Measurements from ENCODE around the gene RNF141.

The RNF141 gene

DNA sequence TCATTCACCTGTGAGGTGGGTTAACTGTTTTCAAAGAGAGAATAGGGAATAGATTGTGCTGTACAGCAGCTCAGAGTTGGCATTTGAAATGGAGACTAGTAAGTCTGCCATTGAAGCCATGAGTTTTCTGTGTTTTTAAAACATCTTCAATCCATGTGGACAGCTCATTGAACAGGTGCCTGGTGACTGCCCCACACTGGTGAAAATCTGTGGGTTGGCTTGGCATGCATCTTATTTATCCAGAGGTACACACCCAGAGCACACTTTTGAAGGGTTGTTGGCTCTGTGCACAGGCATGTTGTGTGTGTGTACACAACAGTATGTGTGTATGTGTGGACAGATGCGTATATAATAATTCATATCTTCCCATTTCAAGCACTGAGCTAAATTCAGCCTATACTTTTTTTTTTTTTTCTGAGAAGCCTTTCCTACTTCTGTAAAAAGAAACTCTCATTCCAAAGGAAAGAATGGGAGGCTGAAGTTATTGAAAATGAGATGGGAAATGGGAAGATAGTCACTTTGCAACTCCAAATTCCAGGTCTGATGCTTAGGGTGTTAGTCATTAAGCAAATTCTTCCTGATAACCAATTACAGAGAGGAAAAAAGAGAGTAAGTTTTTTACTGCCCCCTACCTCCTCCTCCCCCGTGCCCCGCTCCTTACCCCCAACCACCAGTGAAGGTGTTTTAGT lies 34.5 kb upstream of the RNF141 start (continued):
- TF ChIP-seq, protein P1, sequence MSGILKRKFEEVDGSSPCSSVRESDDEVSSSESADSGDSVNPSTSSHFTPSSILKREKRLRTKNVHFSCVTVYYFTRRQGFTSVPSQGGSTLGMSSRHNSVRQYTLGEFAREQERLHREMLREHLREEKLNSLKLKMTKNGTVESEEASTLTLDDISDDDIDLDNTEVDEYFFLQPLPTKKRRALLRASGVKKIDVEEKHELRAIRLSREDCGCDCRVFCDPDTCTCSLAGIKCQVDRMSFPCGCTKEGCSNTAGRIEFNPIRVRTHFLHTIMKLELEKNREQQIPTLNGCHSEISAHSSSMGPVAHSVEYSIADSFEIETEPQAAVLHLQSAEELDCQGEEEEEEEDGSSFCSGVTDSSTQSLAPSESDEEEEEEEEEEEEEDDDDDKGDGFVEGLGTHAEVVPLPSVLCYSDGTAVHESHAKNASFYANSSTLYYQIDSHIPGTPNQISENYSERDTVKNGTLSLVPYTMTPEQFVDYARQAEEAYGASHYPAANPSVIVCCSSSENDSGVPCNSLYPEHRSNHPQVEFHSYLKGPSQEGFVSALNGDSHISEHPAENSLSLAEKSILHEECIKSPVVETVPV (CRISPR knock-in tag; IDR thresholded peaks at IDR 0.05) = no peak
- TF ChIP-seq TOX (CRISPR knock-in tag; IDR thresholded peaks at IDR 0.05; ENCODE audit: borderline replicate concordance) = no peak
- no peak for TF ChIP-seq ZNF565 (CRISPR knock-in tag; conservative IDR thresholded peaks at IDR 0.05; ENCODE audit: low read depth)
- no peak for TF ChIP-seq OSR1 (CRISPR knock-in tag; IDR thresholded peaks at IDR 0.05)
- TF ChIP-seq RARB (CRISPR knock-in tag; IDR thresholded peaks at IDR 0.05) = no peak
- no peak for TF ChIP-seq ISL1 (CRISPR knock-in tag; IDR thresholded peaks at IDR 0.05)
- TF ChIP-seq TCF4 (CRISPR knock-in tag; IDR thresholded peaks at IDR 0.05; ENCODE audit: borderline replicate concordance) = no peak

DNA sequence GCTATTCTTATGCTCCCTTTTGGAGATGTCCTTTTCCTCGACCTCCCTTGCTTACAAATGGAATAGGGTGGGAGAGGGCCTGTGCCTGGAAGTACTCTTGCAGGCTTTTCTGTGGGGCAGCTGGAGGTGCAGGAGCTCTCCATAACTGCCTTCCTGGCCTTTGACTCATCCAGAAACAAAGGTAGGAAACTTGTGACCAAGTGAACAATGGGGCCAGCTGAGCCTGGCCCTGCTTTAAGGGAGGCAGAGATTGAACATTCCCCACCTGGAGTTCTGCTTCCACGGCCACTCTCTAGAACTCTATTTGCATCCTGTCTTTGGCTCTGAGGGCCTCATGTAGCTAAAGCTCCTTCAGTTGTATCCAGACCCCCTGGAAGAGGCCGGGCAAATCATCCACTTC lies 32.6 kb upstream of the RNF141 start:
- no peak for TF ChIP-seq GLIS3 (CRISPR knock-in tag; IDR thresholded peaks at IDR 0.05)
- no peak for TF ChIP-seq RARB (CRISPR knock-in tag; IDR thresholded peaks at IDR 0.05)
- no peak for TF ChIP-seq ZNF565 (CRISPR knock-in tag; conservative IDR thresholded peaks at IDR 0.05; ENCODE audit: low read depth)
- TF ChIP-seq ARNTL (CRISPR knock-in tag; IDR thresholded peaks at IDR 0.05; ENCODE audit: borderline replicate concordance, low read depth) = no peak
- no peak for TF ChIP-seq CSDC2 (CRISPR knock-in tag; IDR thresholded peaks at IDR 0.05)
- TF ChIP-seq TOX (CRISPR knock-in tag; IDR thresholded peaks at IDR 0.05; ENCODE audit: borderline replicate concordance) = no peak
- TF ChIP-seq, protein P2, sequence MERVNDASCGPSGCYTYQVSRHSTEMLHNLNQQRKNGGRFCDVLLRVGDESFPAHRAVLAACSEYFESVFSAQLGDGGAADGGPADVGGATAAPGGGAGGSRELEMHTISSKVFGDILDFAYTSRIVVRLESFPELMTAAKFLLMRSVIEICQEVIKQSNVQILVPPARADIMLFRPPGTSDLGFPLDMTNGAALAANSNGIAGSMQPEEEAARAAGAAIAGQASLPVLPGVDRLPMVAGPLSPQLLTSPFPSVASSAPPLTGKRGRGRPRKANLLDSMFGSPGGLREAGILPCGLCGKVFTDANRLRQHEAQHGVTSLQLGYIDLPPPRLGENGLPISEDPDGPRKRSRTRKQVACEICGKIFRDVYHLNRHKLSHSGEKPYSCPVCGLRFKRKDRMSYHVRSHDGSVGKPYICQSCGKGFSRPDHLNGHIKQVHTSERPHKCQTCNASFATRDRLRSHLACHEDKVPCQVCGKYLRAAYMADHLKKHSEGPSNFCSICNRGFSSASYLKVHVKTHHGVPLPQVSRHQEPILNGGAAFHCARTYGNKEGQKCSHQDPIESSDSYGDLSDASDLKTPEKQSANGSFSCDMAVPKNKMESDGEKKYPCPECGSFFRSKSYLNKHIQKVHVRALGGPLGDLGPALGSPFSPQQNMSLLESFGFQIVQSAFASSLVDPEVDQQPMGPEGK (CRISPR knock-in tag; IDR thresholded peaks at IDR 0.05; ENCODE audit: borderline replicate concordance) = no peak
- no peak for TF ChIP-seq ZNF70 (CRISPR knock-in tag; IDR thresholded peaks at IDR 0.05)
- TF ChIP-seq, protein P3, sequence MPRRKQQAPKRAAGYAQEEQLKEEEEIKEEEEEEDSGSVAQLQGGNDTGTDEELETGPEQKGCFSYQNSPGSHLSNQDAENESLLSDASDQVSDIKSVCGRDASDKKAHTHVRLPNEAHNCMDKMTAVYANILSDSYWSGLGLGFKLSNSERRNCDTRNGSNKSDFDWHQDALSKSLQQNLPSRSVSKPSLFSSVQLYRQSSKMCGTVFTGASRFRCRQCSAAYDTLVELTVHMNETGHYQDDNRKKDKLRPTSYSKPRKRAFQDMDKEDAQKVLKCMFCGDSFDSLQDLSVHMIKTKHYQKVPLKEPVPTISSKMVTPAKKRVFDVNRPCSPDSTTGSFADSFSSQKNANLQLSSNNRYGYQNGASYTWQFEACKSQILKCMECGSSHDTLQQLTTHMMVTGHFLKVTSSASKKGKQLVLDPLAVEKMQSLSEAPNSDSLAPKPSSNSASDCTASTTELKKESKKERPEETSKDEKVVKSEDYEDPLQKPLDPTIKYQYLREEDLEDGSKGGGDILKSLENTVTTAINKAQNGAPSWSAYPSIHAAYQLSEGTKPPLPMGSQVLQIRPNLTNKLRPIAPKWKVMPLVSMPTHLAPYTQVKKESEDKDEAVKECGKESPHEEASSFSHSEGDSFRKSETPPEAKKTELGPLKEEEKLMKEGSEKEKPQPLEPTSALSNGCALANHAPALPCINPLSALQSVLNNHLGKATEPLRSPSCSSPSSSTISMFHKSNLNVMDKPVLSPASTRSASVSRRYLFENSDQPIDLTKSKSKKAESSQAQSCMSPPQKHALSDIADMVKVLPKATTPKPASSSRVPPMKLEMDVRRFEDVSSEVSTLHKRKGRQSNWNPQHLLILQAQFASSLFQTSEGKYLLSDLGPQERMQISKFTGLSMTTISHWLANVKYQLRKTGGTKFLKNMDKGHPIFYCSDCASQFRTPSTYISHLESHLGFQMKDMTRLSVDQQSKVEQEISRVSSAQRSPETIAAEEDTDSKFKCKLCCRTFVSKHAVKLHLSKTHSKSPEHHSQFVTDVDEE (CRISPR knock-in tag; IDR thresholded peaks at IDR 0.05) = no peak
- TF ChIP-seq BACH2 (CRISPR knock-in tag; IDR thresholded peaks at IDR 0.05; ENCODE audit: borderline replicate concordance) = no peak
- no peak for TF ChIP-seq ZFP30 (CRISPR knock-in tag; IDR thresholded peaks at IDR 0.05)
- no peak for TF ChIP-seq ZNF8 (CRISPR knock-in tag; IDR thresholded peaks at IDR 0.05)
- TF ChIP-seq, protein P4, sequence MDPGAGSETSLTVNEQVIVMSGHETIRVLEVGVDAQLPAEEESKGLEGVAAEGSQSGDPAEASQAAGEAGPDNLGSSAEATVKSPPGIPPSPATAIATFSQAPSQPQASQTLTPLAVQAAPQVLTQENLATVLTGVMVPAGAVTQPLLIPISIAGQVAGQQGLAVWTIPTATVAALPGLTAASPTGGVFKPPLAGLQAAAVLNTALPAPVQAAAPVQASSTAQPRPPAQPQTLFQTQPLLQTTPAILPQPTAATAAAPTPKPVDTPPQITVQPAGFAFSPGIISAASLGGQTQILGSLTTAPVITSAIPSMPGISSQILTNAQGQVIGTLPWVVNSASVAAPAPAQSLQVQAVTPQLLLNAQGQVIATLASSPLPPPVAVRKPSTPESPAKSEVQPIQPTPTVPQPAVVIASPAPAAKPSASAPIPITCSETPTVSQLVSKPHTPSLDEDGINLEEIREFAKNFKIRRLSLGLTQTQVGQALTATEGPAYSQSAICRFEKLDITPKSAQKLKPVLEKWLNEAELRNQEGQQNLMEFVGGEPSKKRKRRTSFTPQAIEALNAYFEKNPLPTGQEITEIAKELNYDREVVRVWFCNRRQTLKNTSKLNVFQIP (CRISPR knock-in tag; IDR thresholded peaks at IDR 0.05; ENCODE audit: borderline replicate concordance, low read depth) = no peak
- TF ChIP-seq ZFP3 (CRISPR knock-in tag; IDR thresholded peaks at IDR 0.05) = no peak
- no peak for TF ChIP-seq ZC3H10 (CRISPR knock-in tag; IDR thresholded peaks at IDR 0.05)
- no peak for ATAC-seq

DNA sequence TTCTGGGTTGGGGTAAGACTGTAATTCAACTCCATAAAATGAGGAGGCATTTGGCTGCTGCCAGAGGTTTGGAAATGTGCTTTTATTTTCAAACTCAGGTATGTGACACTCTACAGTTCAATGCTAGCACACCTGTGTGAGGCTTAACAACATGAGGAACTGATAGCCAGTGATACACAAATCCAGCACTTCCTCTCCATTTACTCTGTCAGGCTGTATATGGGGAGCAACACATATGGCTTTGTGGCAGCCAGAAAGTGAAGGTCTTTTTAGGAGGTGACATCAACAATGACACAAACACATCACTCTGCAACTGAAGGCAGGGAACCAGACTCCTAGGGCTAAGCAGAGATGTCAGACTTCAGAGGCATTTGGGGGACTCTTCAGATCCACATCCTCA lies 32.0 kb upstream of the RNF141 start:
- ATAC-seq = no peak
- TF ChIP-seq OSR1 (CRISPR knock-in tag; IDR thresholded peaks at IDR 0.05) = no peak
- no peak for TF ChIP-seq GLIS3 (CRISPR knock-in tag; IDR thresholded peaks at IDR 0.05)
- TF ChIP-seq, protein P3 (CRISPR knock-in tag; IDR thresholded peaks at IDR 0.05) = no peak
- no peak for TF ChIP-seq ARNTL (CRISPR knock-in tag; IDR thresholded peaks at IDR 0.05; ENCODE audit: borderline replicate concordance, low read depth)
- no peak for TF ChIP-seq ZNF8 (CRISPR knock-in tag; IDR thresholded peaks at IDR 0.05)
- TF ChIP-seq ZFP3 (CRISPR knock-in tag; IDR thresholded peaks at IDR 0.05) = no peak
- TF ChIP-seq, protein P2 (CRISPR knock-in tag; IDR thresholded peaks at IDR 0.05; ENCODE audit: borderline replicate concordance) = no peak
- no peak for TF ChIP-seq ZFP30 (CRISPR knock-in tag; IDR thresholded peaks at IDR 0.05)
- TF ChIP-seq, protein P1 (CRISPR knock-in tag; IDR thresholded peaks at IDR 0.05) = no peak
- TF ChIP-seq ZC3H10 (CRISPR knock-in tag; IDR thresholded peaks at IDR 0.05) = no peak
- no peak for TF ChIP-seq SNAI2 (CRISPR knock-in tag; IDR thresholded peaks at IDR 0.05)
- no peak for TF ChIP-seq ESRRG (CRISPR knock-in tag; IDR thresholded peaks at IDR 0.05)
- no peak for TF ChIP-seq ISL1 (CRISPR knock-in tag; IDR thresholded peaks at IDR 0.05)
- TF ChIP-seq TOX (CRISPR knock-in tag; IDR thresholded peaks at IDR 0.05; ENCODE audit: borderline replicate concordance) = no peak
- no peak for TF ChIP-seq TCF4 (CRISPR knock-in tag; IDR thresholded peaks at IDR 0.05; ENCODE audit: borderline replicate concordance)
- no peak for TF ChIP-seq CSDC2 (CRISPR knock-in tag; IDR thresholded peaks at IDR 0.05)
